ENCODE results near the gene IHH.

IHH gene

DNA sequence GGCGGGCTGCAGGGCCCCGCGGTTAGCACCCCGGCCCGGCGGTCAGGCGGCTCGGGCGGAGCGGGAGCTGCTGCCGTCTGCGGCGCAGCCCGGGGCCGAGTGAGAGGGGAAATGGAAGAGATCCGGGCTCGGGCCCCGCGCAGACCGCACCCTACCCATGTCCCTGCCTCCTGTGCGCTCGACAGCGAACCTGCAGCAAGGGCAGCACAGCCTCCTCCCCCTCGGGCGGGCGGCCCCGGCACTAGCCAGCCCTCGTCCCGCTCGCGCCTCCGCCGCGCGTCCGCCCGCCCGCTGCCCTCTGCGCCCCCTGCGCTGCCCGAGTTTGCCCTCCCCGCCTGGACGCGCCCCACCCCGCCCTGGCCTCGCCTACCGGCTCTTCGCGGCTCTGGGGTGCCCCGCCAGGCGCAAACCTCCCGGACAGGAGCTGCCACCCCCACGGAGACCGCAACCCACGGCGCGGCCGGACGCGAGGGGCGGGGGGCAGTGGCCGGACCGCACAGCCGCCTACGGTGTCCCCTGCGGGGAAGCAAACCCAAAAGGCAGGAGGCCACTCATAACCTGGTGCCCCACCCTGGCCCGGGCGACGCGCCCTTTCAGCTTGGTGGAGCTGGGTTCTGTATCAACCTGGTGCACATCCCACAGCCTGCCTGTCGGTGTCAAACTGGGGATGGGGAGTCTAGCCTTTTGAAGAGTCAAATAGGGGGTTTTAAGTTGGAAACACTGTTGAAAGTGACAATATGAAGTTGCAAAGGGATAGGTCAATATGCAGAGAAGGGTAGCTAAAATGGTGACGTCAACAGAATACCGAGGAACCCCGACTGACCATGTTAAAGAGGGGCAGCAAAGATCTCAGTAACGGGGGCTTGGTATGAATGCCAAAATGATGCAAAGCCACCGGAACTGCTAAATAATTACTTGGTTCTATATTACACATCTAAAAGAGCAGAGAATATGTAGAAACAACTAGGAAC is at the start of gene IHH:
TSS of gene IHH (minus strand) at position 101 of the 971 bp plus-strand sequence. CDS start 454 bp downstream, outside the sequence.
- Mint-ChIP-seq H3K27ac (no peak within 1 kb of the TSS), H3K4me3 (peak within 1 kb of the TSS; percentile 72), H3K9me3 (no peaks in the 10 kb centered on the region), H3K36me3 (peaks cover 1% of the 10 kb centered on the region), H3K4me1 (peaks cover 20% of the 10 kb centered on the region), H3K27me3 (peaks cover 36% of the 10 kb centered on the region)

DNA sequence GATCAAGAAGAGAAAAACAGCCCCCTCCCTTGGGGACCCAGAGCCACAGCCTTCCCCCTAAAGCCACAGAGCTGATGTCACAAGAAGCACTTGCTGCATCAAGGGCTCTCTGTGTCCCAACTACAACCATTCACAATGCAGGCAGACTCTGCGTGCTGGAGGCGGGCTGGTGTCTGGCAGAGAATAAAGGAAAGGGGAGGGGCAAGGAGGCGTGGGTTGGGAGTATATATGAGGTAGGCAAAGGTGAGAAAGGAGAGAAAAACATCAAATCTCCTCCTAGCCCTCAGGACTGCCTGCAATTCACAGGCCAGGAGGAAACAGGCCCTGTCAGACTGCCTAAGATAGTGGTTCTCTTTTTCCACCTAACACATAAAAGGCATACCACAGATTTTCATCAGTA is 48.8 kb upstream of the IHH start:
- Mint-ChIP-seq H3K9me3 (no peaks in the 10 kb centered on the region), H3K36me3 (peaks cover 8% of the 10 kb centered on the region), H3K27me3 (no peaks in the 10 kb centered on the region), H3K27ac (no peak overlapping the region), H3K4me3 (no peak overlapping the region), H3K4me1 (peaks cover 62% of the 10 kb centered on the region)

DNA sequence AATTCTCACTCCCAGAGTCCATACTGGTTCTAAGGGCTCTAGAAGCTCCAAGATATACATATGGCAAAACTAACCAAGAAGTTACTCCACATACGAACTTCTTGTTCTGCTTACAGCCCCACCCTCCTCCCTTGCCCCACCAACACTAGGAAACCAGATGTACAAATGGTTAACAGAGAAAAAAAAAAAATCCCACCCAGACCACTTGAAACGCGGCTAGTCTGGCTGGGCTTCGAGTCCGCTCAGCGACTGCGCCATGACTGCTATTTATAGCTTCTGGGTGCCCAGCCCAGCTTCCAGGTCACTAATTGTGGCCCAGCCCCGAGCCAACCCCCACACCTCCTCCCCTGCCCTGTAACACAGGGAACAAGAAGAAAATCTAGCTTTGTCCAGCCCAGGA is 47.0 kb upstream of the IHH start:
- H3K4me1 Mint-ChIP-seq: peaks cover 64% of the 10 kb centered on the region
- H3K27me3 Mint-ChIP-seq: no peaks in the 10 kb centered on the region
- H3K27ac Mint-ChIP-seq: no peak overlapping the region
- no peak overlapping the region for H3K4me3 Mint-ChIP-seq
- H3K36me3 Mint-ChIP-seq: peaks cover 8% of the 10 kb centered on the region
- H3K9me3 Mint-ChIP-seq: no peaks in the 10 kb centered on the region

DNA sequence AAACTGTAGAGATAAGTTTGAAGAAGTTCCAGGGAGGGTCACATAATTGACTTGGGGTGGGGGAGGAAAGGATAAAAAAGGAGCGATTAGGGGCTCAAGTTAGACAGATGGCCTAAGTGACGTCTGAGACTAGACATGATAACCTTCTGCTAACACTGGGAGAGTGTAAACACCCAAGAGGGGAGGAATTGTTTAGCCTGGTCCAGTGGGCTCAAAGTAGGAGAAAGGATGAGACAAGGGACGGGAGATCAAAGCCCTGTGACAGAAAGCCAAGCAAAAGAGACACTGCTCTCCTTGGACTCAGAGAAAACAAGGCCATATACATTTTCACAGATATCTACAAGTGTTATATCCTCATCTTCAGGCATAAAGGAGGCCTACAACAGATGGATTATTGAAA is 45.5 kb upstream of the IHH start:
- H3K9me3 Mint-ChIP-seq: no peaks in the 10 kb centered on the region
- no peaks in the 10 kb centered on the region for H3K27me3 Mint-ChIP-seq
- no peak overlapping the region for H3K27ac Mint-ChIP-seq
- H3K4me3 Mint-ChIP-seq: no peak overlapping the region
- H3K4me1 Mint-ChIP-seq: peaks cover 54% of the 10 kb centered on the region
- peaks cover 9% of the 10 kb centered on the region for H3K36me3 Mint-ChIP-seq

DNA sequence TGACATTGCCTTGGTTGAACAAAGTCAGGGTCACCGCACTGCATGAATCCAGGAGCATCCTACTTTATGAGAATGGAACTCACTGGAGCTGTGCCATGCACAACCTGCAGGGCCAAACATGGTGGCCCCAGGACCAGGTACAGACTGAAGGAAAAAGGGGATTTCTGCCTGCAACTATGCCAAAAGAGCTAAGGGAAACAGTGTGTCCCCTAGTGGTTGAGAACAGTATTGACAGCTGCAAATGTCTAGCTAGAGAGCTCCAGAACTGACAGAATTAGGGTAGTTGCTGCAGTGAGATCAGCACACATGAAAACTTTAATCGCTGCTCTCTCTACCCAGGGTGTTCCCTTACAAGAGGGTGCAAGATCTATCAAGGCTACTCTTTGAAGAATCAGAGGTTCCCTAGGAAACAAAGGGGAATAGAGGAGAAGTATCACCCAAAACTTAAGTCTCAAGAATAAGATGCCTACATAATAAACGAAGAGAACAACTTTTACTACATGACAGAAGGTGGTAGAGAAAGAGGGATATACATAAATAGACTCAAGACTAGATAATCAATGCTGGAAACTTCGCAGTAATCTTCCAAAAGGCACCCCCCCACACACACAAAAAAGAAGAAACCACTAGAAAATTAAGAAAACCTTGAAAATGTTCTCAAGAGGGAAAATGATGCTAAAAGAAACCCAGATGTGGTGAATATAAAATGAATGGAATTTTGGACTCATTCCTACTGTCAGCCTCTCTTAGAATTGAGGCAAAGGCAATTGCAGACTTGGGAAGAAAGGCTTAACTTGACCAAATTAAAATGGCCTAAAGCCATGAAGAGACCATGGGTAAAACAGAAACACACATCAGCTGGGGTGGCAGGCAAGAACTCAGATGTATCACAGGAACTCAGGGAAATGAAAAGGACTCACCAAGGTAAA is 43.6 kb upstream of the IHH start:
- Mint-ChIP-seq H3K27ac (no peak overlapping the region), H3K4me3 (no peak overlapping the region), H3K4me1 (peaks cover 40% of the 10 kb centered on the region), H3K27me3 (no peaks in the 10 kb centered on the region), H3K36me3 (peaks cover 9% of the 10 kb centered on the region), H3K9me3 (no peaks in the 10 kb centered on the region)

DNA sequence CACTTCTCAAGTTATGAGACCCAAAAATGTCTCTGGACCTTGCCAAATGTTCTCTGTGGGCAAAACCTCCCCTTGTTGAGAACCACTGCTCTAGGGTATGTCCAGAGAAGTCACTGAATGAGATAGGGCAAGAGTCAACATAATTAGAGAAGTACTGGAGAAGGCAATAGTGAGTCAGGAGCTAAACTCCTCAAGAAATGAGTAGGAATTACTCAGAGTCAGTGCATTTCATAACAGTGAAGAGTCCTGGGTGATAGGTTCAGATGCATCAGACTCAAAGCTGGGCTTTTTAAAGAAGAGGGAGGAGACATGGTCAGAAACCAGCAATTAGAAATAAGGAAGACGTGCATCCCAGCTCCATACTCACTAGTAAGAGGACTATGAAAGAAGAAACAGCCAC is 38.6 kb upstream of the IHH start:
- peaks cover 3% of the 10 kb centered on the region for H3K4me1 Mint-ChIP-seq
- no peaks in the 10 kb centered on the region for H3K9me3 Mint-ChIP-seq
- no peaks in the 10 kb centered on the region for H3K27me3 Mint-ChIP-seq

DNA sequence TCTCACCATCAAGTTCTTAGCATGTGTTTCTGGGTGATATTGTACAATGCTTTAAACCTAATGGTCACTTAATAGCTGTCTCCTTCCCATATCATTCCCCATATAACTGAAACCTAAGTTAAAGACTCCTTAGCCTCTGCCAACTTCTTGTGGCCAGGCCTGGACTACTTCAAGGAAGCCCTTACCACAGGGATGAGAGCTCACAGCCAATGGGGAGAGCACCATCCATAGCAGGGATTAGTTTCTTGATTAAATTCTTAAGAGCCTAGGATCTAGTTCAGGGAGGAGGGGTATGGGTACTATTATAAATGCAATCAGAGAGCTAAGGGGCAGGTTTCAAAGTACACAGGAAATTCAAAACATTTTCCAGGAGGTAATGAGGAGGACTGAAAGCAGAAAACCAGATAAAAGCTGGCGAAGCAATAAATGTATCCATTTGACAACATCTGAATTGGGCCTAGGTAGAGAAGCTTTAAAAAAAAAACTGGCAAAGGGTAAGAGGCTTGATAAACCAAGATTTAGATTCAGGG is 34.8 kb upstream of the IHH start:
- Mint-ChIP-seq H3K4me1 (no peaks in the 10 kb centered on the region), H3K36me3 (peaks cover 8% of the 10 kb centered on the region), H3K27ac (no peak overlapping the region), H3K9me3 (no peaks in the 10 kb centered on the region), H3K4me3 (no peak overlapping the region), H3K27me3 (no peaks in the 10 kb centered on the region)

More for the DNA sequence above, 38.6 kb upstream of the IHH start:
- Mint-ChIP-seq H3K27ac (no peak overlapping the region), H3K4me3 (no peak overlapping the region), H3K36me3 (peaks cover 7% of the 10 kb centered on the region)

DNA sequence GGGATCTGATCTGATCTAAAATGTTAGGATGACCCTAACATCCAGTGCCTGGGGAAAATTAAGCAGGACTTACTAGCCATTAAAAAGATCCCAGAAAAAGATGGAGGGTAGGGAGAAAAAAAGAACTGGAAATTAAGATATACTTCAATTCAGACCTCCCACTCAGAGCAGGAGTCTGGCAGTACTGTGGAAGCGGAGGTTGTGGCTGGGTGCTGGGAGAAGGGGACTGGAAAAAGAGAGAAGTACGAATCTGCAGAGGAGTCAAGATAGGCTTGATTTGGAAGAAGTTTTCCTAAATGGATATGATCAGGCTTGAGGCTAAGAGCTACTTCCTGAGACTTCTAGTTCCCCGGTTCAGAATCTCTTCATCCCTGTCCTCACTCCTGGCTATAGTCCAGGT is 33.5 kb upstream of the IHH start:
- Mint-ChIP-seq H3K27ac (no peak overlapping the region), H3K27me3 (no peaks in the 10 kb centered on the region), H3K4me1 (no peaks in the 10 kb centered on the region), H3K4me3 (no peak overlapping the region), H3K9me3 (no peaks in the 10 kb centered on the region), H3K36me3 (peaks cover 8% of the 10 kb centered on the region)

DNA sequence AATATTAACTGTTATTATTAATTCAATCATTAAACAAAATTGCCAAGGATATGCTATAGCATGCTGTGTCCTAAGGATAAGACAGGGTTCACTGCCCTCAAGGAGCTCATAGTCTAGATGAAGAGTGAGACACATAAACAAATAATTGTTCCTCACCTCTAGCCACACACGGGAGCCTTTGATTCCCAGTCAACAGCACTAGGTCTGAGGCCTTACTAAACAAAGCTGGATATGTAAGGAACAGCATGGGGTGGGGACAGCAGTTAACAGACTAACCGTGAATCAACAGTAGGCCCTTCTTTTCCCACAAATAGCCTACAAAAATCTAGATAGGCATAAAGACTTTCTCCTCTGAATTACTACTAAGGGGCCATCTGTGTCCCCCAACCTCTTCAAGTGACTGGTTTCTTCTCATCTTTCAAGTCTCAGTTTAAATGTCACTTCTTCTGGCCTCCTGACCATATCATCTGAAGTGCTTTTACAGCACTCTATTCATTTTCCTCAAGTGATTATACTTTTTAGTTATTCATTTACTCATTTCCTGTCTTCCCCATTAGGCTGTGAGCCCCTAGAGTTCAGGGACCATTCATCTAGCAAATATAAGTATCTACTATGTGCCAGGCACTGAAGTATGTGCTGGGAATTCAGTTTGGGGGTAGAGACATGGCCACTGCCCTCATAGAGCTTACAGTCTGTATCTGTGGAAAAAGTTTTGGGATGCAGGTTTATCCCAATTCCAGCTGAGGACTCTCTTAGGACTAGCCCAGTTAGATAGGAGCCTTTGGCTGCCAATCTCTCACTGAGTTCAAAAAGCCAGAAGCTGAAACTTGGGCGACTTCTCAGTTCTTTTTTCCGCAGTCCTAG is 29.9 kb upstream of the IHH start:
- Mint-ChIP-seq H3K36me3 (peaks cover 8% of the 10 kb centered on the region), H3K4me1 (peaks cover 11% of the 10 kb centered on the region), H3K27ac (no peak overlapping the region)

DNA sequence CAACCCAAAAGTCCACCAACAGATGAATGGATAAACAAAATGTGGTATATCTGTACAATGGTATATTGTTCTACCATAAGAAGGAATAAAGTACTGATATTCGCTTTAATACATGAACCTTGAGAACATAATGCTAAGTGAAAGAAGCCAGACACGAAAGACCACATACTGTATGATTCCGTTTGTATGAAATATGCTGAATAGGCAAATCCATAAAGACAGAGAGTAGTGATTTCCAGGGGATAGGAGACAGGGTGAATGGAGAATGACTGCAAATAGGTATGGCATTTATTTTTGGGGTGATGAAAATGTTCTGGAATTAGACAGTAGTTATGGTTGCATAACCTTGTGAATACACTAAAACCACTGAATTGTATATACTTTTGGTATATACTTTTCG is 28.6 kb upstream of the IHH start:
- H3K27ac Mint-ChIP-seq: no peak overlapping the region
- H3K36me3 Mint-ChIP-seq: peaks cover 10% of the 10 kb centered on the region
- no peak overlapping the region for H3K4me3 Mint-ChIP-seq
- H3K9me3 Mint-ChIP-seq: no peaks in the 10 kb centered on the region
- no peaks in the 10 kb centered on the region for H3K27me3 Mint-ChIP-seq
- peaks cover 21% of the 10 kb centered on the region for H3K4me1 Mint-ChIP-seq

More for the DNA sequence above, 29.9 kb upstream of the IHH start:
- Mint-ChIP-seq H3K4me3 (no peak overlapping the region), H3K27me3 (no peaks in the 10 kb centered on the region), H3K9me3 (no peaks in the 10 kb centered on the region)

DNA sequence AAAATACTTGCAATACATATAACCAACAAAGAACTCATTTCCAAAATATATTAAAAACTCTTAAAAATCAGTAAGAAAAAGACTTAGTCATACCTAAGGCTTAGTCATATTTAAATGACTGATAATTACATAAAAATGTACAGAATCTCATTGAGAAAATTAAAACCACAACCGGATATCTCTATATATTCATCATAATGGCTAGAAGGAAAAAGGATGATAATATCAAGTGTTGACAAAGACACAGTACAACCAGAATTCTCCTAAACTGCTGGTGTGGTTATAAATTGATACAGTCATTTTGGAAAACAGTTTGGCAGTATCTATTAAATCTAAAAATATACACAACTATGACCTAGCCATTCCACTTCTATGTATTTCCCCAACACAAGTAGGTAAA is 27.1 kb upstream of the IHH start:
- H3K4me3 Mint-ChIP-seq: no peak overlapping the region
- H3K4me1 Mint-ChIP-seq: peaks cover 21% of the 10 kb centered on the region
- H3K27ac Mint-ChIP-seq: no peak overlapping the region

DNA sequence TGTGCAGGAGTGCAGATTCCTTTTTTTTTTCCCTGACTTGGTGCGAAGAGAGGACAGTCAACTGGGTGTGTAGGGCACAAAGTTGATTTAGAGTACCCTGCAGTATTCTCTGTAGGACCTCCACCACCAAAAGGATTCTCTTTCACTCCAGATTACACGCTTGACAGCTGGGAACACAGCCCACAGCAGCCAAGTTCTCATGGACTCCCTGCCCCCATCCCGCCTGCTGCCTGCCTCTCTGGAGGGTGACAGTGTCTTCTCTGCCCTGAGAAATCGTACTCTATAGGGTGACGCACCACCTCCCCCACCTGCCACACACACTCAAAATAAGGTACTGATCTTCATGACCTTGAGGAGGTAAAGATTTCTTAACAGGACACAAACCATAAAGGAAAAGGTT is 26.6 kb upstream of the IHH start:
- Mint-ChIP-seq H3K4me1 (peaks cover 21% of the 10 kb centered on the region), H3K27ac (no peak overlapping the region), H3K9me3 (no peaks in the 10 kb centered on the region), H3K4me3 (no peak overlapping the region), H3K36me3 (peaks cover 5% of the 10 kb centered on the region), H3K27me3 (no peaks in the 10 kb centered on the region)

More for the DNA sequence above, 27.1 kb upstream of the IHH start:
- no peaks in the 10 kb centered on the region for H3K9me3 Mint-ChIP-seq
- H3K27me3 Mint-ChIP-seq: no peaks in the 10 kb centered on the region
- peaks cover 6% of the 10 kb centered on the region for H3K36me3 Mint-ChIP-seq

DNA sequence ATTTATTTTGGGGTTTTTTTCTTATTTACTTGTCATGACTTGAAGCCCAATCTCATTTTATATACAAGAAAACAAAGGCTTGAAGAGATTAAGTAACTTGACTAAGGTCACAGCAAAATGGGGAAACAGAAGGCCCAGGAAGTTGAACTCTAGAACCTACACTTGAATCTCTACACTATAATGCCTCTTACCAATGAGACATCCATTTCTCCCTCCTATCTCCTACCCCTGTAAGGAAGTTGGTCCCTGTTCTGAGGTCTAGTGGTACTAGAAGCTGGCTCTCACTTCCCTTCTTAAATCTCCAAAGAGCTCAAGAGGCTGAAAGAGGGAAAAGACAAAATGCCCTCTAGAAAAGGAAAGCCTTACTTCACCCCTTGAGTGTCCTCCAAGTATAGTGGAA is 25.5 kb upstream of the IHH start:
- H3K9me3 Mint-ChIP-seq: no peaks in the 10 kb centered on the region
- H3K27me3 Mint-ChIP-seq: no peaks in the 10 kb centered on the region
- peaks cover 21% of the 10 kb centered on the region for H3K4me1 Mint-ChIP-seq
- H3K36me3 Mint-ChIP-seq: peaks cover 5% of the 10 kb centered on the region
- H3K27ac Mint-ChIP-seq: no peak overlapping the region
- no peak overlapping the region for H3K4me3 Mint-ChIP-seq

DNA sequence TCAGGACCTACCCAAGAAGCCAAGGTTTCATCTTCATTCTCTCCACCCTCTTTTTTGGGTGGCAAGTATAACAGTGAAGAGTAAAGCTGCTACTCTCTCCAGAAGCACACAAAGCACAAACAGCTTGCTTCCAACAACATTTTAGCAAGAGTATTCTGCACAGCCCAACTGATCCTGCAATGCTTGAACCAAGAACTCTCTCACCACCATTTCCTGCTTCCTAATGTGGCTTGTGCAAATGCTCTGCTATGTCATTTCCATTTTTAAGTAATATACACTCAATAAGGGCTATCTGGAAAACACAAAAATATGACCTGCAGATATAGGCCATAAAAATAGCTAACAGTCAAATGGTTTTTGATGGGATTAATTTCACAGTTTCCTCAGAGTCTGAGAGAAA is 24.1 kb upstream of the IHH start:
- Mint-ChIP-seq H3K27ac (no peak overlapping the region), H3K4me1 (peaks cover 21% of the 10 kb centered on the region), H3K4me3 (no peak overlapping the region), H3K9me3 (no peaks in the 10 kb centered on the region), H3K36me3 (peaks cover 5% of the 10 kb centered on the region), H3K27me3 (no peaks in the 10 kb centered on the region)
